WTC11 (cell line): ENCODE results near the gene GAB4. TPM values are rescaled to one million over a fixed set of nuclear protein-coding genes. Genes with fewer than 3 reads are reported as not detected.

Experiments
- ATAC-seq: fragments of 200-7000 bp; cut with Tn5 transposase; 2 replicates; pipeline ENCODE4 v1.10.0; 2021; ENCODE audit warnings: mild to moderate bottlenecking, moderate library complexity
- CTCF ChIA-PET: fragments of 300-600 bp; sonication (Branson Sonifier 250); formaldehyde crosslinking; loops from one replicate; lab custom pipeline; 2021; ENCODE audit warnings: antibody characterized with exemption; lab: Charles Lee
- POLR2A ChIA-PET: fragments of 350-600 bp; sonication (Branson Sonifier 250); formaldehyde crosslinking; loops from one replicate; lab custom pipeline; 2021; ENCODE audit warnings: antibody characterized with exemption; lab: Charles Lee
- DNase-seq: peaks from one replicate; pipeline ENCODE4 v3.0.0; 2021; ENCODE audit warnings: low spot score
- H3K27ac Mint-ChIP-seq: 2 replicates; pipeline ENCODE4 v1.8.0; 2021; ENCODE audit warnings: mixed read lengths
- H3K27me3 Mint-ChIP-seq: 2 replicates; pipeline ENCODE4 v1.8.0; 2021; ENCODE audit warnings: low read depth, mild to moderate bottlenecking, moderate library complexity, mixed read lengths
- H3K36me3 Mint-ChIP-seq: 2 replicates; pipeline ENCODE4 v1.8.0; 2021; ENCODE audit warnings: mixed read lengths
- H3K4me1 Mint-ChIP-seq: 2 replicates; pipeline ENCODE4 v1.8.0; 2022; ENCODE audit warnings: mixed read lengths
- H3K4me3 Mint-ChIP-seq: 2 replicates; pipeline ENCODE4 v1.8.0; 2021; ENCODE audit warnings: mild to moderate bottlenecking, moderate library complexity, mixed read lengths
- H3K9me3 Mint-ChIP-seq: 2 replicates; pipeline ENCODE4 v1.8.0; 2021; ENCODE audit warnings: mixed read lengths
- ATF1 ChIP-seq: sonication (generic); formaldehyde crosslinking; IDR thresholded peaks from 2 replicates; pipeline ENCODE4 v1.8.1; 2023; ENCODE audit warnings: mild to moderate bottlenecking, moderate library complexity, missing genetic modification reagents
- CREB1 ChIP-seq: sonication (generic); formaldehyde crosslinking; IDR thresholded peaks from 2 replicates; pipeline ENCODE4 v1.8.0; 2023; ENCODE audit warnings: mild to moderate bottlenecking, missing genetic modification reagents
- ELF4 ChIP-seq: sonication (generic); formaldehyde crosslinking; IDR thresholded peaks from 2 replicates; pipeline ENCODE4 v1.8.1; 2022; ENCODE audit warnings: low read depth, mild to moderate bottlenecking, moderate library complexity, missing genetic modification reagents
- EMX1 ChIP-seq: fragments of 250-450 bp; sonication (Bioruptor Pico); IDR thresholded peaks from 2 replicates; pipeline ENCODE4 v1.8.0; 2021; ENCODE audit warnings: mild to moderate bottlenecking
- GABPB1 ChIP-seq: sonication (generic); formaldehyde crosslinking; IDR thresholded peaks from 2 replicates; pipeline ENCODE4 v1.8.1; 2023; ENCODE audit warnings: mild to moderate bottlenecking, missing genetic modification reagents
- GTF2I ChIP-seq: fragments of 250-450 bp; sonication (Bioruptor Pico); conservative IDR thresholded peaks from 2 replicates; pipeline ENCODE4 v1.4.0; 2021; ENCODE audit warnings: mild to moderate bottlenecking
- KAT7 ChIP-seq: sonication (generic); formaldehyde crosslinking; IDR thresholded peaks from 2 replicates; pipeline ENCODE4 v1.8.1; 2023; ENCODE audit warnings: missing genetic modification reagents, mild to moderate bottlenecking, borderline replicate concordance
- NFATC4 ChIP-seq: fragments of 250-450 bp; sonication (Bioruptor Pico); IDR thresholded peaks from 2 replicates; pipeline ENCODE4 v1.9.0; 2021; ENCODE audit warnings: mild to moderate bottlenecking
- NFE2L1 ChIP-seq: sonication (generic); formaldehyde crosslinking; IDR thresholded peaks from 2 replicates; pipeline ENCODE4 v1.8.1; 2023; ENCODE audit warnings: missing genetic modification reagents
- NFYB ChIP-seq: sonication (generic); formaldehyde crosslinking; conservative IDR thresholded peaks from 2 replicates; pipeline ENCODE4 v1.8.0; 2022; ENCODE audit warnings: low read depth, missing genetic modification reagents
- RELA ChIP-seq: sonication (generic); formaldehyde crosslinking; IDR thresholded peaks from 2 replicates; pipeline ENCODE4 v1.8.1; 2022; ENCODE audit warnings: missing genetic modification reagents, mild to moderate bottlenecking, borderline replicate concordance
- RORB ChIP-seq: fragments of 250-450 bp; sonication (Bioruptor Pico); IDR thresholded peaks from 2 replicates; pipeline ENCODE4 v1.9.0; 2021; ENCODE audit warnings: mild to moderate bottlenecking
- SOX15 ChIP-seq: fragments of 250-450 bp; sonication (Bioruptor Pico); IDR thresholded peaks from 2 replicates; pipeline ENCODE4 v1.9.0; 2021; ENCODE audit warnings: mild to moderate bottlenecking
- TCF7 ChIP-seq: sonication (generic); formaldehyde crosslinking; IDR thresholded peaks from 2 replicates; pipeline ENCODE4 v1.8.0; 2022; ENCODE audit warnings: mild to moderate bottlenecking, low read depth, missing genetic modification reagents, moderate library complexity
- TEAD1 ChIP-seq: sonication (generic); formaldehyde crosslinking; IDR thresholded peaks from 2 replicates; pipeline ENCODE4 v1.8.0; 2022; ENCODE audit warnings: mild to moderate bottlenecking, missing genetic modification reagents
- TEAD4 ChIP-seq: sonication (generic); formaldehyde crosslinking; IDR thresholded peaks from 2 replicates; pipeline ENCODE4 v1.8.0; 2022; ENCODE audit warnings: mild to moderate bottlenecking, missing genetic modification reagents
- USF1 ChIP-seq: sonication (generic); formaldehyde crosslinking; IDR thresholded peaks from 2 replicates; pipeline ENCODE4 v1.8.0; 2022; ENCODE audit warnings: mild to moderate bottlenecking, missing genetic modification reagents
- ZNF138 ChIP-seq: sonication (generic); formaldehyde crosslinking; conservative IDR thresholded peaks from 2 replicates; pipeline ENCODE4 v1.8.1; 2022; ENCODE audit warnings: mild to moderate bottlenecking, moderate library complexity, missing genetic modification reagents
- ZNF396 ChIP-seq: fragments of 250-450 bp; sonication (Bioruptor Pico); IDR thresholded peaks from 2 replicates; pipeline ENCODE4 v1.8.0; 2021; ENCODE audit warnings: mild to moderate bottlenecking, moderate library complexity, borderline replicate concordance
- total RNA-seq: library from RNA; stranded (reverse); gene quantifications from 3 replicates; pipeline ENCODE4 v1.2.3, GENCODE V29; 2021
- TF ChIP-seq, protein P1 (sequence below): fragments of 250-450 bp; sonication (Bioruptor Pico); IDR thresholded peaks from 2 replicates; pipeline ENCODE4 v2.1.2; 2022; ENCODE audit warnings: mild to moderate bottlenecking, moderate library complexity
- TF ChIP-seq, protein P2 (sequence below): sonication (generic); formaldehyde crosslinking; IDR thresholded peaks from 2 replicates; pipeline ENCODE4 v1.8.0; 2022; ENCODE audit warnings: mild to moderate bottlenecking, missing genetic modification reagents
- TF ChIP-seq, protein P3 (sequence below): sonication (generic); formaldehyde crosslinking; IDR thresholded peaks from 2 replicates; pipeline ENCODE4 v1.8.0; 2022; ENCODE audit warnings: mild to moderate bottlenecking, missing genetic modification reagents
- TF ChIP-seq, protein P4 (sequence below): sonication (generic); formaldehyde crosslinking; conservative IDR thresholded peaks from 2 replicates; pipeline ENCODE4 v1.8.1; 2022; ENCODE audit warnings: mild to moderate bottlenecking, missing genetic modification reagents
- TF ChIP-seq, protein P5 (sequence below): sonication (generic); formaldehyde crosslinking; IDR thresholded peaks from 2 replicates; pipeline ENCODE4 v1.8.1; 2022; ENCODE audit warnings: mild to moderate bottlenecking, moderate library complexity, missing genetic modification reagents
- TF ChIP-seq, protein P6 (sequence below): sonication (generic); formaldehyde crosslinking; IDR thresholded peaks from 2 replicates; pipeline ENCODE4 v1.8.1; 2023; ENCODE audit warnings: mild to moderate bottlenecking, missing genetic modification reagents, moderate library complexity
- TF ChIP-seq, protein P7 (sequence below): sonication (generic); formaldehyde crosslinking; IDR thresholded peaks from 2 replicates; pipeline ENCODE4 v1.8.0; 2023; ENCODE audit warnings: missing genetic modification reagents
- TF ChIP-seq, protein P8 (sequence below): sonication (generic); formaldehyde crosslinking; IDR thresholded peaks from 2 replicates; pipeline ENCODE4 v1.8.1; 2022; ENCODE audit warnings: low read depth, missing genetic modification reagents, borderline replicate concordance
- TF ChIP-seq, protein P9 (sequence below): sonication (generic); formaldehyde crosslinking; IDR thresholded peaks from 2 replicates; pipeline ENCODE4 v1.8.1; 2022; ENCODE audit warnings: low read depth, mild to moderate bottlenecking, moderate library complexity, missing genetic modification reagents, borderline replicate concordance

Gene GAB4
- total RNA-seq, 1 experiment from 2014 or later: 0.09 TPM

- Mint-ChIP-seq H3K27ac (no peak overlapping the region), H3K27me3 (peaks cover 30% of the 10 kb centered on the region), H3K4me1 (no peaks in the 10 kb centered on the region), H3K4me3 (no peak overlapping the region), H3K36me3 (peaks cover 47% of the 10 kb centered on the region), H3K9me3 (peaks cover 71% of the 10 kb centered on the region)
- ChIA-PET POLR2A (no interaction called here), CTCF (no interaction called here)
- ATAC-seq (no peak), DNase-seq (no peak)
- TF ChIP-seq, protein P1, sequence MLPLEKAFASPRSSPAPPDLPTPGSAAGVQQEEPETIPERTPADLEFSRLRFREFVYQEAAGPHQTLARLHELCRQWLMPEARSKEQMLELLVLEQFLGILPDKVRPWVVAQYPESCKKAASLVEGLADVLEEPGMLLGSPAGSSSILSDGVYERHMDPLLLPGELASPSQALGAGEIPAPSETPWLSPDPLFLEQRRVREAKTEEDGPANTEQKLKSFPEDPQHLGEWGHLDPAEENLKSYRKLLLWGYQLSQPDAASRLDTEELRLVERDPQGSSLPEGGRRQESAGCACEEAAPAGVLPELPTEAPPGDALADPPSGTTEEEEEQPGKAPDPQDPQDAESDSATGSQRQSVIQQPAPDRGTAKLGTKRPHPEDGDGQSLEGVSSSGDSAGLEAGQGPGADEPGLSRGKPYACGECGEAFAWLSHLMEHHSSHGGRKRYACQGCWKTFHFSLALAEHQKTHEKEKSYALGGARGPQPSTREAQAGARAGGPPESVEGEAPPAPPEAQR (CRISPR knock-in tag): no peak
- TF ChIP-seq RELA: no peak
- no peak for TF ChIP-seq USF1 (CRISPR knock-in tag)
- no peak for TF ChIP-seq GABPB1
- TF ChIP-seq CREB1 (CRISPR knock-in tag): no peak
- no peak for TF ChIP-seq SOX15 (CRISPR knock-in tag)
- no peak for TF ChIP-seq ELF4
- no peak for TF ChIP-seq GTF2I (CRISPR knock-in tag)
- TF ChIP-seq, protein P2, sequence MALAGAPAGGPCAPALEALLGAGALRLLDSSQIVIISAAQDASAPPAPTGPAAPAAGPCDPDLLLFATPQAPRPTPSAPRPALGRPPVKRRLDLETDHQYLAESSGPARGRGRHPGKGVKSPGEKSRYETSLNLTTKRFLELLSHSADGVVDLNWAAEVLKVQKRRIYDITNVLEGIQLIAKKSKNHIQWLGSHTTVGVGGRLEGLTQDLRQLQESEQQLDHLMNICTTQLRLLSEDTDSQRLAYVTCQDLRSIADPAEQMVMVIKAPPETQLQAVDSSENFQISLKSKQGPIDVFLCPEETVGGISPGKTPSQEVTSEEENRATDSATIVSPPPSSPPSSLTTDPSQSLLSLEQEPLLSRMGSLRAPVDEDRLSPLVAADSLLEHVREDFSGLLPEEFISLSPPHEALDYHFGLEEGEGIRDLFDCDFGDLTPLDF (CRISPR knock-in tag): no peak
- no peak for TF ChIP-seq NFE2L1
- TF ChIP-seq, protein P3, sequence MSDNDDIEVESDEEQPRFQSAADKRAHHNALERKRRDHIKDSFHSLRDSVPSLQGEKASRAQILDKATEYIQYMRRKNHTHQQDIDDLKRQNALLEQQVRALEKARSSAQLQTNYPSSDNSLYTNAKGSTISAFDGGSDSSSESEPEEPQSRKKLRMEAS: no peak
- TF ChIP-seq TCF7: no peak
These were observed 41.8 kb downstream of the GAB4 start for GRCh38 chr22:16966251-16966650.

DNA sequence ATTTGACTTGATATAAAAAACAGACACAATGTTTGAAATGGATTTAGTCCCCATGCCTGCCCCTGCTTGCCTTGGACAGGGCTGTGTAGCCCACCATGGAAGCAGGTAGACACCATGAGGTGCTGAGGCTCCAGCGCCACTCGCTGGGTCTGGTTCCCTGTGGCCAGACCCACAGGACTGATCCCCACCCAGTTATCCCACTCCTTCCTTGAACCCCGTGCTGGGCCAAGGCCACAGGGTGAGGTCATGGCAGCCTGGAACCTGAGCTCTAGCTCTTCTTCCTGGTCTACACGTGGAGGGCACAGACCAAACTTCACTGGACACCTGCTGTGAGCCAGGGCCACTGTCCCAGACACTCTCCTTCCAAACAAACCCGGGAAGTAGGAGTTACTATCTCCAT, 42.5 kb downstream of the GAB4 start:
- Mint-ChIP-seq H3K27ac (no peak overlapping the region), H3K27me3 (peaks cover 26% of the 10 kb centered on the region), H3K36me3 (peaks cover 46% of the 10 kb centered on the region), H3K9me3 (peaks cover 76% of the 10 kb centered on the region), H3K4me1 (no peaks in the 10 kb centered on the region), H3K4me3 (no peak overlapping the region)
- DNase-seq: no peak
- TF ChIP-seq, protein P4, sequence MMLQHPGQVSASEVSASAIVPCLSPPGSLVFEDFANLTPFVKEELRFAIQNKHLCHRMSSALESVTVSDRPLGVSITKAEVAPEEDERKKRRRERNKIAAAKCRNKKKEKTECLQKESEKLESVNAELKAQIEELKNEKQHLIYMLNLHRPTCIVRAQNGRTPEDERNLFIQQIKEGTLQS (CRISPR knock-in tag): no peak
- TF ChIP-seq EMX1 (CRISPR knock-in tag) (no peak), ZNF396 (CRISPR knock-in tag) (no peak), NFATC4 (no peak), TEAD1 (CRISPR knock-in tag) (no peak), CREB1 (CRISPR knock-in tag) (no peak), ZNF138 (no peak), KAT7 (CRISPR knock-in tag) (no peak), TEAD4 (CRISPR knock-in tag) (no peak), ATF1 (CRISPR knock-in tag) (no peak), RORB (CRISPR knock-in tag) (no peak), NFYB (CRISPR knock-in tag) (no peak)
- TF ChIP-seq, protein P3: no peak
- TF ChIP-seq, protein P5, sequence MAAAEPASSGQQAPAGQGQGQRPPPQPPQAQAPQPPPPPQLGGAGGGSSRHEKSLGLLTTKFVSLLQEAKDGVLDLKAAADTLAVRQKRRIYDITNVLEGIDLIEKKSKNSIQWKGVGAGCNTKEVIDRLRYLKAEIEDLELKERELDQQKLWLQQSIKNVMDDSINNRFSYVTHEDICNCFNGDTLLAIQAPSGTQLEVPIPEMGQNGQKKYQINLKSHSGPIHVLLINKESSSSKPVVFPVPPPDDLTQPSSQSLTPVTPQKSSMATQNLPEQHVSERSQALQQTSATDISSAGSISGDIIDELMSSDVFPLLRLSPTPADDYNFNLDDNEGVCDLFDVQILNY (CRISPR knock-in tag): no peak
- TF ChIP-seq, protein P6, sequence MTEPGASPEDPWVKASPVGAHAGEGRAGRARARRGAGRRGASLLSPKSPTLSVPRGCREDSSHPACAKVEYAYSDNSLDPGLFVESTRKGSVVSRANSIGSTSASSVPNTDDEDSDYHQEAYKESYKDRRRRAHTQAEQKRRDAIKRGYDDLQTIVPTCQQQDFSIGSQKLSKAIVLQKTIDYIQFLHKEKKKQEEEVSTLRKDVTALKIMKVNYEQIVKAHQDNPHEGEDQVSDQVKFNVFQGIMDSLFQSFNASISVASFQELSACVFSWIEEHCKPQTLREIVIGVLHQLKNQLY (CRISPR knock-in tag): no peak
- TF ChIP-seq, protein P7, sequence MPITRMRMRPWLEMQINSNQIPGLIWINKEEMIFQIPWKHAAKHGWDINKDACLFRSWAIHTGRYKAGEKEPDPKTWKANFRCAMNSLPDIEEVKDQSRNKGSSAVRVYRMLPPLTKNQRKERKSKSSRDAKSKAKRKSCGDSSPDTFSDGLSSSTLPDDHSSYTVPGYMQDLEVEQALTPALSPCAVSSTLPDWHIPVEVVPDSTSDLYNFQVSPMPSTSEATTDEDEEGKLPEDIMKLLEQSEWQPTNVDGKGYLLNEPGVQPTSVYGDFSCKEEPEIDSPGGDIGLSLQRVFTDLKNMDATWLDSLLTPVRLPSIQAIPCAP (CRISPR knock-in tag): no peak
- TF ChIP-seq, protein P8, sequence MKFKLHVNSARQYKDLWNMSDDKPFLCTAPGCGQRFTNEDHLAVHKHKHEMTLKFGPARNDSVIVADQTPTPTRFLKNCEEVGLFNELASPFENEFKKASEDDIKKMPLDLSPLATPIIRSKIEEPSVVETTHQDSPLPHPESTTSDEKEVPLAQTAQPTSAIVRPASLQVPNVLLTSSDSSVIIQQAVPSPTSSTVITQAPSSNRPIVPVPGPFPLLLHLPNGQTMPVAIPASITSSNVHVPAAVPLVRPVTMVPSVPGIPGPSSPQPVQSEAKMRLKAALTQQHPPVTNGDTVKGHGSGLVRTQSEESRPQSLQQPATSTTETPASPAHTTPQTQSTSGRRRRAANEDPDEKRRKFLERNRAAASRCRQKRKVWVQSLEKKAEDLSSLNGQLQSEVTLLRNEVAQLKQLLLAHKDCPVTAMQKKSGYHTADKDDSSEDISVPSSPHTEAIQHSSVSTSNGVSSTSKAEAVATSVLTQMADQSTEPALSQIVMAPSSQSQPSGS (CRISPR knock-in tag): no peak
- TF ChIP-seq, protein P9, sequence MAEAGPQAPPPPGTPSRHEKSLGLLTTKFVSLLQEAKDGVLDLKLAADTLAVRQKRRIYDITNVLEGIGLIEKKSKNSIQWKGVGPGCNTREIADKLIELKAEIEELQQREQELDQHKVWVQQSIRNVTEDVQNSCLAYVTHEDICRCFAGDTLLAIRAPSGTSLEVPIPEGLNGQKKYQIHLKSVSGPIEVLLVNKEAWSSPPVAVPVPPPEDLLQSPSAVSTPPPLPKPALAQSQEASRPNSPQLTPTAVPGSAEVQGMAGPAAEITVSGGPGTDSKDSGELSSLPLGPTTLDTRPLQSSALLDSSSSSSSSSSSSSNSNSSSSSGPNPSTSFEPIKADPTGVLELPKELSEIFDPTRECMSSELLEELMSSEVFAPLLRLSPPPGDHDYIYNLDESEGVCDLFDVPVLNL (CRISPR knock-in tag): no peak
- ChIA-PET CTCF (no interaction called here), POLR2A (no interaction called here)
- no peak for ATAC-seq
